Activated CD4-positive, CD25-positive, alpha-beta regulatory T cell treated with anti-CD3 and anti-CD28 coated beads, Interleukin-2, amount 50 U/mL, for 72 hours (primary cell): ENCODE data around the gene APIP.
"Not testable (repeated sequence)": the region's sequence is repeated elsewhere in the genome, so short reads cannot be mapped to it uniquely, and the experiment has no call there.

ENCODE experiments used
- DNase-seq: peaks from one replicate; pipeline ENCODE4 v3.0.0; 2021

Gene APIP

GRCh38 chr11:34926101-34926830, 10.1 kb upstream of the APIP start:
- DNase-seq: no peak

DNA sequence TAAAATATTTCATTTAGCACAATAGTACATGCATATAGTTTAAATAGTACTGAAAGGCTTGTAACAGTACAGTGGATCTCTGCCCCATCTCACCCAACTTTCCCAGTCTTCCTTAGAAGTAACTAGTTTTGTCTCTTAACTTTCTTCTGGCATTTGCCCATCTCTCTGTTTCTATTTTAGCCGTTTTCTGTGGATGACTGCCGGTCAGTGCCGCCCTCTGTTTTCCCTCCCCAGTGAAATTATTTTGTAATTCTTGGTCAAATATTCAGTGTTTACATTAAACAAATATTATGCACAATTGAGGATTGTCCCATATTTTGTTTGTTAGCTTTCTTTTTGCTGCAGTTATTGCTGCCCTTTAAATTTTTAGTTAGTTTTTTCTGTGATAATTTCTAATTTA, 8.5 kb upstream of the APIP start:
- DNase-seq: no peak

DNA sequence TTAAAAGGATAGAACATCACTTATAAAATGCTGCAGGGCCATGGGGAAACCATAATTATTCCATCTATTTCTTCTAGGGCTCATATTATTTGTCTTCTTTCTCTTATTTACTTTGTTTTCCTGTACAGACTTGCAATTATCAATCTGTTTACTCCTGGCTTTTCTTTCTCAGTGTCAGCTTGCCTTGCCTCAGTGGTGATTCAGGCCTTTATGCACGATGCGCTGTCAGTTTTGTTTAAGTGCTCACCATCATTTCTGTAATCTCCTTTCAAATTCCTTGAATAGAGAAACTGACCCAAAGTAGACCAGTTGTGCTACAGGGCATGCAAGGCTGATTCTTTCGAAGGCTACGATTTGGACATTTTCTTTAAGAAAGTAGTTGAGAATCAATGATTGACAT, 5.0 kb upstream of the APIP start:
- DNase-seq: no peak

GRCh38 chr11:34916843-34917770, 928 bp upstream of the APIP start:
- peak; percentile 32 for DNase-seq

GRCh38 chr11:34915136-34916014, 804 bp downstream of the APIP start:
- DNase-seq: no peak

- DNase-seq: not testable (repeated sequence)
Observed at GRCh38 chr11:34913556-34913955, 2.6 kb downstream of the APIP start.

GRCh38 chr11:34911676-34912075, 4.5 kb downstream of the APIP start:
- DNase-seq: no peak

DNA sequence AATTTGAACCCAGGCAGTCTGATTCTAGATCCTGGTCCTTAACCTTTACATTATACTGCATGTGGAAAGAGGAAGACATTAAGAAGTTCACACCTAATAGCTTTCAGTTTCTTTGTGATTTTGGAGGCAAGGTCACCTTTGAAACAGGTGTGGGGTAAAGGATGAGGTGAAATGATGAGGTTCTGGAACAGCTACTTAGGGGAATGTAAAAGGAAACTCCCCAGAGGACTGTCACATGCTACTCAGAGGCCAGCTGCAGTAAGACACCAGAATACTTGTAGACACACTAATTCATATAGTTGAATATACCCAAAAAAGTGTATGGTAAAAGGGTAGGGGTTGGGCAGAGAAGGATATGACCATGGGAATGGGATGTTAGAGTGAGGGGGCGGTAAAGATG, 5.4 kb downstream of the APIP start:
- DNase-seq: no peak

DNA sequence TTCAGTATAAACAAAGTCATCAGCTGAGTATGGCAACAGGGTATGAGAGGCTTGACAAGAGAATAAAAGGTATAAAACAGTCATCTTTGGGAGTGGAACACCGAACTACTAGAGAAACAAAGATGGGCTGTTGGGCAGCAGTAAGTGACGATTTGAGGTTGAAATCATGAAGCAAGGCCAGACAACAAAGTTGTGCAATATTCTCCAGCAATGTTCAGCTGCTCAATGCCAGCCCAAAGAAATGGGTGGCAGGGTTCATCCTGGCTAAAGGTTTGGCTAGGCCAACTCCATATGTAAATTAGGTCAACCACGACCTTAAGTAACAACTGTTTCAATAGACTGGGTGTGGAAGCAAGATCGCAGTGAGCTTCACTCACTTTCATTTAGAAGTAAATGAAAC, 6.2 kb downstream of the APIP start:
- DNase-seq: no peak

- no peak for DNase-seq
Observed at GRCh38 chr11:34909415-34909814, 6.8 kb downstream of the APIP start.

GRCh38 chr11:34907934-34908593, 8.1 kb downstream of the APIP start:
- no peak for DNase-seq

GRCh38 chr11:34905666-34906065, 10.5 kb downstream of the APIP start:
- no peak for DNase-seq

GRCh38 chr11:34904421-34904955, 11.7 kb downstream of the APIP start:
- DNase-seq: no peak

GRCh38 chr11:34899633-34900016, 16.6 kb downstream of the APIP start:
- no peak for DNase-seq

DNA sequence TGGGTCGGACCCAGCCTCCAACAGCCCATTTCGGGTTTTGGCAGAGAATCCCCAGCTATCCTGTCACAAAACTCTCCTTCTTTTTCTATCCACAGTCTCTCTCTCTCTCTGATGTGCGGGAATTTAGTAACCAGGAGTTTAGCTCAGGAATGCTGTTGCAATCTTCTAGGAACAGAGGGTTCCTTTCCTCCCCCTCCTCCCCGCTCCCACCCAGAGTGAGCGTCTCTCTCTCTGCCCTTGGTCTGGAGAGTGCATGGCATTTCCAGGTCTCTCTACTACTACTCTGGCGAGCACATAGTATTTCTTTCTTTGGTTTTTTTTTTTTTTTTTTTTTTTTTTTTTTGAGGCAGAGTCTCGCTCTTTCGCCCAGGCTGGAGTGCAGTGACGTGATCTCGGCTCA, 17.7 kb downstream of the APIP start:
- DNase-seq: no peak

DNA sequence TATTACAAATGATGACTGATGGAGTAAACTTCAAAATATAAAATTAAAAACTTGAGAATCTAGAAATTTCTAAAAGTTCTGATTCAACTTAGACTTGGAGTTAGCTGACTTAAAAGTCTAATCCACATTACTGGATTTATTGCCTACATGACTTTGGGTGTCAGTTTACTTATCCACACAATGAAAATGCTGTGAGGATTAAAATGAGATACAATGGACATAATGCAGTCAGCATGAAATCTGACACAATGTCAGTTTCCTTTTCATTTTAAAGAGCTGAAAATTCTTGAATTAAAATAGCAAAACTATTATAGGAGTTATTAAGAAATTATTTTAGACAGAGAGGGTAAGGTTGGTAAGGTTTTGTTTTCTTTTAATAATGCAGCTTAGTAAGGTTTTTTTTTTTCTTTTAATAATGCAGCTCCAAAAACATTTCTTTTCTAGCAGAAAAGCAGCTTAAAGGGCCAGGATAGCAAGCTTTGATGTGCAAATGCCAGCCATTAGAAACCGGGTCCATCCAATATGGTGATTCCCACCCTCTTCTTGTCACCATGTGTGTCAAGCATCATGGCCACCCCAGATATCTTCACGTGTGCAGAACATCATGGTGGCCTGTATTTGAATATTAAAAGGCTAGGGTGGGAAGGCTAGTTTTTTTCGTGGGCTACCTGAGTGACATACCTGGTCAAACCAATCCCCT, 18.9 kb downstream of the APIP start:
- DNase-seq: no peak

DNA sequence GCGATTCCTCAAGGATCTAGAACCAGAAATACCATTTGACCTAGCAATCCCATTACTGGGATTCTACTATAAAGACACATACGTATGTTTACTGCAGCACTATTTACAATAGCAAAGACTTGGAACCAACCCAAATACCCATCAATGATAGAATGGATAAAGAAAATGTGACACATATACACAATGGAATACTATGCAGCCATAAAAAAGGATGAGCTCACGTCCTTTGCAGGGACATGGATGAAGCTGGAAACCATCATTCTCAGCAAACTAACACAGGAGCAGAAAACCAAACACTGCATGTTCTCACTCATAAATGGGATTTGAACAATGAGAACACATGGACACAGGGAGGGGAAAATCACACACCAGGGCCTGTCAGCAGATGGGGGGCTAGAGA, 20.0 kb downstream of the APIP start:
- not testable (repeated sequence) for DNase-seq

- DNase-seq: no peak
Observed at GRCh38 chr11:34893416-34893815, 22.8 kb downstream of the APIP start.

- no peak for DNase-seq
Observed at GRCh38 chr11:34891611-34892010, 24.6 kb downstream of the APIP start.

DNA sequence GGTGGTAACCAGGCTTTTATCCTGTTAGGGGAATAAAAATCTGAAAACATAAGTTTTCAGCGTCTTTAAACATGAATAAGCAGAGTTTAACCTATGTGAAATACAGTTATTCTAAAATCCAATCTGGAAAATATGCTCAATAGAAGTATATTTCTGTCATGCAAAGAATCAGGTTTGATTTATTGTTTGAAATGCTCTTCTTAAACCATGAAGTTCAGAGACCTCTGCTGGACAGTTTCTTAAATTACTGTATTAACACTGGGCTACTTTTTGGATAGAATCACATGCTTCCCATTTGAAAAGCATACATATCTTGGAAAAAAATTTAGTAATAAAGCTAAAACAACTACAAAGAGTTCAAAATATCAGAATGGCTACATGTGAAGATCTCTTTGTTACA, 25.4 kb downstream of the APIP start:
- no peak for DNase-seq

- no peak for DNase-seq
Observed at GRCh38 chr11:34890089-34890488, 26.1 kb downstream of the APIP start.

DNA sequence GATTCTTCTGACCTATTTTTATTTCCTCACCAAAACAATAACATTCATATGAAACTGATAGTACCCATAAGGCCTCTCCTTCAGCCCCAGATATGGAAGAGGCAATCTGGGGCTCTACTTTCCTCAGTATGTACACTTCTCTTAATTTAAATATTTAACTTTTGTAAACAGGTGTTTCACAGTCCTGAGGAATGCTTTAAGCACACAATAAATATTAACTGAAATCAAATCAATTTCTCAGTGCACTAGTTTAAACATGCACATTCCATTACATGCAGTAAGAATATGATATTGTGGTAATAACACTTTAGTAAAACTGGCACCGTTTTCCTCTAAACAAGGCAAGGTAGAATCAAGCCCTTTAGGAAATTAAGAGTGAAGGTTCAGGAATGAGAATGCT, 28.9 kb downstream of the APIP start:
- no peak for DNase-seq
